Activated naive CD8-positive, alpha-beta T cell treated with anti-CD3 and anti-CD28 coated beads for 36 hours (primary cell): Measurements from ENCODE around the gene PIAS3. TPM values are rescaled to one million over a fixed set of nuclear protein-coding genes. Genes with fewer than 3 reads are reported as not detected.
A peak's percentile ranks its signal among the peaks of the same experiment; 100 is the strongest.

Source experiments
- DNase-seq: peaks from one replicate; pipeline ENCODE4 v3.0.0; 2021
- H3K27ac Mint-ChIP-seq: one replicate; pipeline ENCODE4 v1.8.0; 2022; ENCODE audit warnings: mild to moderate bottlenecking, moderate library complexity, mixed read lengths
- H3K27me3 Mint-ChIP-seq: one replicate; pipeline ENCODE4 v1.8.0; 2022; ENCODE audit warnings: mild to moderate bottlenecking, mixed read lengths
- H3K36me3 Mint-ChIP-seq: one replicate; pipeline ENCODE4 v1.8.0; 2021; ENCODE audit warnings: mild to moderate bottlenecking, mixed read lengths
- H3K4me1 Mint-ChIP-seq: one replicate; pipeline ENCODE4 v1.8.0; 2021; ENCODE audit warnings: mixed read lengths
- H3K4me3 Mint-ChIP-seq: one replicate; pipeline ENCODE4 v1.8.0; 2022; ENCODE audit warnings: mild to moderate bottlenecking, moderate library complexity, mixed read lengths
- H3K9me3 Mint-ChIP-seq: one replicate; pipeline ENCODE4 v1.8.0; 2022; ENCODE audit warnings: mixed read lengths
- total RNA-seq, 2 experiments: library from RNA; stranded (reverse); gene quantifications; one replicate each; pipeline ENCODE4 v1.2.3, GENCODE V29; 2021

PIAS3 gene
- total RNA-seq, 2 experiments from 2014 or later: 14.7 to 16.4 TPM

GRCh38 chr1:145886390-145886789 lies 27.5 kb upstream of the PIAS3 start:
- Mint-ChIP-seq H3K27ac (no peak overlapping the region), H3K4me3 (peak overlapping the region; percentile 80), H3K4me1 (peaks cover 14% of the 10 kb centered on the region), H3K36me3 (no peaks in the 10 kb centered on the region), H3K27me3 (peaks cover 26% of the 10 kb centered on the region), H3K9me3 (no peaks in the 10 kb centered on the region)
- DNase-seq: no peak

GRCh38 chr1:145885738-145886287 lies 26.9 kb upstream of the PIAS3 start, which contains the start of gene ANKRD35:
TSS of gene ANKRD35 (minus strand) at chr1:145885866. CDS start at chr1:145885758, 108 bp downstream.
- H3K4me3 Mint-ChIP-seq: peak within 1 kb of the TSS; percentile 80
- no peaks in the 10 kb centered on the region for H3K36me3 Mint-ChIP-seq
- peaks cover 14% of the 10 kb centered on the region for H3K4me1 Mint-ChIP-seq

GRCh38 chr1:145884675-145885074 lies 25.8 kb upstream of the PIAS3 start:
- H3K27me3 Mint-ChIP-seq: peaks cover 26% of the 10 kb centered on the region
- no peaks in the 10 kb centered on the region for H3K9me3 Mint-ChIP-seq
- H3K36me3 Mint-ChIP-seq: no peaks in the 10 kb centered on the region
- DNase-seq: no peak
- no peak overlapping the region for H3K27ac Mint-ChIP-seq
- peaks cover 16% of the 10 kb centered on the region for H3K4me1 Mint-ChIP-seq
- peak overlapping the region; percentile 80 for H3K4me3 Mint-ChIP-seq

More at GRCh38 chr1:145885738-145886287, 26.9 kb upstream of the PIAS3 start, which contains the start of gene ANKRD35:
- Mint-ChIP-seq H3K27me3 (peaks cover 26% of the 10 kb centered on the region), H3K27ac (no peak within 1 kb of the TSS), H3K9me3 (no peaks in the 10 kb centered on the region)
- peak; percentile 88 for DNase-seq

GRCh38 chr1:145879775-145880174 lies 20.9 kb upstream of the PIAS3 start:
- no peak overlapping the region for H3K4me3 Mint-ChIP-seq
- DNase-seq: no peak
- H3K9me3 Mint-ChIP-seq: no peaks in the 10 kb centered on the region
- H3K36me3 Mint-ChIP-seq: no peaks in the 10 kb centered on the region
- peaks cover 23% of the 10 kb centered on the region for H3K27me3 Mint-ChIP-seq
- peaks cover 2% of the 10 kb centered on the region for H3K4me1 Mint-ChIP-seq
- H3K27ac Mint-ChIP-seq: no peak overlapping the region

GRCh38 chr1:145878724-145879123 lies 19.8 kb upstream of the PIAS3 start:
- no peaks in the 10 kb centered on the region for H3K9me3 Mint-ChIP-seq
- H3K27ac Mint-ChIP-seq: no peak overlapping the region
- no peaks in the 10 kb centered on the region for H3K36me3 Mint-ChIP-seq
- peaks cover 2% of the 10 kb centered on the region for H3K4me1 Mint-ChIP-seq
- no peak for DNase-seq
- no peak overlapping the region for H3K4me3 Mint-ChIP-seq
- H3K27me3 Mint-ChIP-seq: peaks cover 12% of the 10 kb centered on the region

- H3K4me3 Mint-ChIP-seq: no peak overlapping the region
- DNase-seq: no peak
- H3K9me3 Mint-ChIP-seq: no peaks in the 10 kb centered on the region
- H3K36me3 Mint-ChIP-seq: no peaks in the 10 kb centered on the region
- H3K27ac Mint-ChIP-seq: no peak overlapping the region
- peaks cover 2% of the 10 kb centered on the region for H3K4me1 Mint-ChIP-seq
- H3K27me3 Mint-ChIP-seq: peaks cover 7% of the 10 kb centered on the region
These were observed 19.1 kb upstream of the PIAS3 start for GRCh38 chr1:145877923-145878486.

- no peak for DNase-seq
- no peak overlapping the region for H3K27ac Mint-ChIP-seq
- H3K4me3 Mint-ChIP-seq: no peak overlapping the region
- no peaks in the 10 kb centered on the region for H3K36me3 Mint-ChIP-seq
- peaks cover 3% of the 10 kb centered on the region for H3K27me3 Mint-ChIP-seq
- H3K9me3 Mint-ChIP-seq: no peaks in the 10 kb centered on the region
- peaks cover 10% of the 10 kb centered on the region for H3K4me1 Mint-ChIP-seq
These were observed 15.8 kb upstream of the PIAS3 start for GRCh38 chr1:145874646-145875045.

GRCh38 chr1:145871994-145872924 lies 13.4 kb upstream of the PIAS3 start:
- Mint-ChIP-seq H3K27me3 (peaks cover 3% of the 10 kb centered on the region), H3K36me3 (no peaks in the 10 kb centered on the region), H3K27ac (peak overlapping the region; percentile 39), H3K9me3 (no peaks in the 10 kb centered on the region), H3K4me3 (peak overlapping the region; percentile 75), H3K4me1 (peaks cover 10% of the 10 kb centered on the region)
- DNase-seq: peak; percentile 43

- H3K36me3 Mint-ChIP-seq: no peaks in the 10 kb centered on the region
- H3K27ac Mint-ChIP-seq: no peak overlapping the region
- H3K4me1 Mint-ChIP-seq: peaks cover 10% of the 10 kb centered on the region
- H3K9me3 Mint-ChIP-seq: no peaks in the 10 kb centered on the region
- H3K27me3 Mint-ChIP-seq: peaks cover 3% of the 10 kb centered on the region
- no peak overlapping the region for H3K4me3 Mint-ChIP-seq
- no peak for DNase-seq
These were observed 9.4 kb upstream of the PIAS3 start for GRCh38 chr1:145868232-145868631.

- peaks cover 3% of the 10 kb centered on the region for H3K27me3 Mint-ChIP-seq
- no peaks in the 10 kb centered on the region for H3K36me3 Mint-ChIP-seq
- no peak overlapping the region for H3K4me3 Mint-ChIP-seq
- no peak for DNase-seq
- no peaks in the 10 kb centered on the region for H3K9me3 Mint-ChIP-seq
- peaks cover 4% of the 10 kb centered on the region for H3K4me1 Mint-ChIP-seq
- H3K27ac Mint-ChIP-seq: no peak overlapping the region
These were observed 4.6 kb upstream of the PIAS3 start for GRCh38 chr1:145863282-145864018.

- Mint-ChIP-seq H3K4me3 (peak overlapping the region; percentile 90), H3K9me3 (peaks cover 3% of the 10 kb centered on the region), H3K4me1 (peaks cover 11% of the 10 kb centered on the region), H3K27me3 (no peaks in the 10 kb centered on the region), H3K36me3 (peaks cover 5% of the 10 kb centered on the region), H3K27ac (peak overlapping the region; percentile 89)
- DNase-seq: peak; percentile 85
These were observed 676 bp upstream of the PIAS3 start for GRCh38 chr1:145859491-145860023.

GRCh38 chr1:145858238-145858900 lies 512 bp downstream of the PIAS3 start:
- peaks cover 11% of the 10 kb centered on the region for H3K4me1 Mint-ChIP-seq
- no peaks in the 10 kb centered on the region for H3K27me3 Mint-ChIP-seq
- peak overlapping the region; percentile 90 for H3K4me3 Mint-ChIP-seq
- H3K27ac Mint-ChIP-seq: peak overlapping the region; percentile 89
- peaks cover 3% of the 10 kb centered on the region for H3K9me3 Mint-ChIP-seq
- peaks cover 5% of the 10 kb centered on the region for H3K36me3 Mint-ChIP-seq
- peak; percentile 71 for DNase-seq

- DNase-seq: no peak
- Mint-ChIP-seq H3K4me1 (peaks cover 11% of the 10 kb centered on the region), H3K36me3 (peaks cover 5% of the 10 kb centered on the region), H3K27ac (no peak overlapping the region), H3K4me3 (no peak overlapping the region), H3K9me3 (peaks cover 3% of the 10 kb centered on the region), H3K27me3 (no peaks in the 10 kb centered on the region)
These were observed 1.7 kb downstream of the PIAS3 start for GRCh38 chr1:145857170-145857569.

GRCh38 chr1:145855426-145855948 lies 3.4 kb downstream of the PIAS3 start:
- Mint-ChIP-seq H3K4me1 (peaks cover 11% of the 10 kb centered on the region), H3K27me3 (no peaks in the 10 kb centered on the region), H3K27ac (no peak overlapping the region), H3K9me3 (peaks cover 3% of the 10 kb centered on the region), H3K36me3 (peaks cover 8% of the 10 kb centered on the region), H3K4me3 (no peak overlapping the region)
- no peak for DNase-seq
